Activated CD4-positive, alpha-beta T cell treated with anti-CD3 and anti-CD28 coated beads, Interleukin-2, amount 50 U/mL, for 16 hours (primary cell): Measurements from ENCODE around the gene SMIM14.
A peak's percentile ranks its signal among the peaks of the same experiment; 100 is the strongest.
"Not testable (repeated sequence)": the region's sequence is repeated elsewhere in the genome, so short reads cannot be mapped to it uniquely, and the experiment has no call there.

ENCODE experiments used
- DNase-seq: peaks from one replicate; pipeline ENCODE4 v3.0.0-alpha.2; 2020

SMIM14 gene

DNA sequence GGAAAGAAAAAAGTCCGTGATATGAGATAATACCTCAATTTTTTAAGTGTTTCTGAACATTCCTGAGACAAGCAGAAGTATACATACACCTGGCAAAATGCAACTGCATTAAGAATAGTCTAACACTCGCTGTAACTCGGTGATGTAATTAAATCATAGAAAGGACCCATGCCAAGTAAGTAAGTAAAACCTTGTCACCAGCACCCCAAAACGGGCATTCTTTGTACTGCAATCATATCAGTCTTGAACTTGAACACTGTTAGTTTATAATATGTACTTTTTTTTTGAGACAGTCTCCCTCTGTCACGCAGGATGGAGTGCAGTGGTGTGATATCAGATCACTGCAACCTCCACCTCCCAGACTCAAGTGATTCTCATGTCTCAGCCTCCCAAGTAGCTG is 47.4 kb downstream of the SMIM14 start:
- DNase-seq: no peak

DNA sequence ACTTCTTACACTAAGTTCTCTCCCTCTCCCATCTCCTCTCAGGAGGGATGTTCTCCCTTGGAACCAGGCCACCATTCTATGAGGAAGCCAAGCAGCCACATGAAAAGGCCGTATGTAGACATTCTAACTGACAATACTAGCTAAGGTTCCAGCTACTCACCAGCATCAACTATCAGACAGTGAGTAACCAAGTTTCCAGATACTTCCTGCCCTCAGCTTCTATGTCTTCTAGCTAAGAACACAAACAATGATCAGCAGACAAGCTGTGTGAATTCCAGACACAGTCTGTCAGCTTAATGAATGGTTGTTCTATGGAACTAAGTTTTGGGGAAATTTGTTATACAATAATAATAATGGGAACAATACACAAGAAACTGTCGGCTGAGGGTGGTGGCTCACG is 50.8 kb downstream of the SMIM14 start:
- DNase-seq: no peak

DNA sequence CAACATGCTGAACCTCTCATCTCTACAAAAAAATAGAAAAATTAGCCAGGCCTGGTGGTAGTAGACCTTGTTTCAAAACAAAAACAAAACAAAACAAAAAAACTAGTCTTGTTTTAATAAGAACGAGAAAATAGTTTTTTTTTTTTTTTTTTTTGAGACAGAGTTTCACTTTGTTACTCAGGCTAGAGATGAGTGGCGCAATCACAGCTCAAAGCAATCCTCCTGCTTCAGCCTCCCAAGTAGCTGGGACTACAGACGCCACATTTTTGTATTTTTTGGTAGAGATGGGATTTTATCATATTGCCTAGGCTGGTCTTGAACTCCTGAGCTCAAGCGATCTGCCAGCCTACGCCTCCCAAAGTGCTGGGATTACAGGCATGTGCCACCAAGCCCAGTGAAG is 63.7 kb downstream of the SMIM14 start:
- DNase-seq: peak; percentile 16

DNA sequence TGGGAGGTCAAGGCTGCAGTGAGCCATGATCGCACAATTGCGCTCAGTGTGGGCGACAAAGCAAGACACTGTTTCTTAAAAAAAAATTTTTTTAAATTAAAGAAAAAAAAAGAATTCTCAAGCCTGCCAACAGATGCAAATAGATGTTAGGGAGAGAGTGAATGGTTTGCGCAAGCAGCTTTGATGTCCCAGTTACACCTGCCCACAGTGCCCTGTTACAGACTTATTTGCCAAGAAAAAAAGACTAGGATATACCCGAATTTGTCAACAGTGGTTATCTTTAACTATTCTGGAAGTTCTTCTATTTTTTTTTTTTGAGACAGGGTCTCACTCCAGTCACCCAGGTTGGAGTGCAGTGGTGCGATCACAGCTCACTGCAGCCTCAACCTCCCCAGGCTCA is 67.2 kb downstream of the SMIM14 start:
- DNase-seq: no peak

DNA sequence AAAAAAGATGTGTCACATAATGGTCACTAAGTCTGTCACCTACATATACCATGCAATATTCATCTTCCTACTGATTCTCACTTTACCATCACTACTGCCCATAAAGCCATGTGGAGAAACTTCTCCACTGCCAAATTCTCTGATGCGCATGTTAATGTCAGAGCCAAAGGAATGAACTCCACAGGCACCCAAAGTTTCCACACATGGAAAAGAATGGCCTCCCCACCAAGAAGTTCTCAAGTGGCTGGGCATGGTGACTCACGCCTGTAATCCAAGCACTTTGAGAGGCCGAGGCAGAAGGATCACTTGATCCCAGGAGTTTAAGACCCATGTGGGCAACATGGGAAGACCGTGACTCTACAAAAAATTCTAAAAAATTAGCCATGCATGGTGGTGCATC is 67.6 kb downstream of the SMIM14 start:
- no peak for DNase-seq

DNA sequence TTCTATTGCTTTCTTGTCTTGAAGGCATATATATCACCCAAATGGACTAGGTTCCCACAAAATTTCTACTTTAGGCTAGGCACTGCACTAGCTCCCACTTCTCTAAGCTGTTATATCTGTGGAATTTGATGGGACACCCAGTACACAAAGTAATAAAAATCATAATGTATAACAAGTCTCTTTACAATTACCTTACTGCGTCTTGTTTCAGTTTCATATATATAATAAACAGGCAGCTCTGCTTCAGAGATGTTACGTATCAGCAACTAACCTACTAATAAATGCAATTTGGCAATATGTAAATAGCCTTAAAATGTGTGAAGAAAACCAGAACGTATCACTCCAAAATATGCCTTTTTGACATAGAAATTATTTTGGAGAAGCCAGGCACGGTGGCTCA is 69.5 kb downstream of the SMIM14 start:
- DNase-seq: no peak

DNA sequence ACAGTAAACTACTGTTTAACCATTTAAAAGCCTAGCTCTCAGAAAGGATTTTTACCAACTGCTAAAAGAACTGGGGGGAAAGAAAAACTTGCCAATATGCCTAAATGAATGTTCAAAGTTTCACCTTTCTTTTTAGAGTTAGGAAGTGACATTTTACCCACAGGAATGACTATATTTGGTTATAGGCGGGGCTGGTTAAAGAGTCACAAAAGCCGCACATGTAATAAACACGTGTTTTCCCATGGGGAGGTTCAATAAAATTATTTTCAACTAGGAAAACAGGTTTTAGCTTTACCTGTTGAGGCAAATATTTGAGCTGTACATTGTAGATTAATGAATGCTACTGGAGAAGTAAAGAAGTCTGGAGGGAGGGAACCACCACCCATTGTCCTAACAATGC is 69.9 kb downstream of the SMIM14 start:
- DNase-seq: peak; percentile 23

DNA sequence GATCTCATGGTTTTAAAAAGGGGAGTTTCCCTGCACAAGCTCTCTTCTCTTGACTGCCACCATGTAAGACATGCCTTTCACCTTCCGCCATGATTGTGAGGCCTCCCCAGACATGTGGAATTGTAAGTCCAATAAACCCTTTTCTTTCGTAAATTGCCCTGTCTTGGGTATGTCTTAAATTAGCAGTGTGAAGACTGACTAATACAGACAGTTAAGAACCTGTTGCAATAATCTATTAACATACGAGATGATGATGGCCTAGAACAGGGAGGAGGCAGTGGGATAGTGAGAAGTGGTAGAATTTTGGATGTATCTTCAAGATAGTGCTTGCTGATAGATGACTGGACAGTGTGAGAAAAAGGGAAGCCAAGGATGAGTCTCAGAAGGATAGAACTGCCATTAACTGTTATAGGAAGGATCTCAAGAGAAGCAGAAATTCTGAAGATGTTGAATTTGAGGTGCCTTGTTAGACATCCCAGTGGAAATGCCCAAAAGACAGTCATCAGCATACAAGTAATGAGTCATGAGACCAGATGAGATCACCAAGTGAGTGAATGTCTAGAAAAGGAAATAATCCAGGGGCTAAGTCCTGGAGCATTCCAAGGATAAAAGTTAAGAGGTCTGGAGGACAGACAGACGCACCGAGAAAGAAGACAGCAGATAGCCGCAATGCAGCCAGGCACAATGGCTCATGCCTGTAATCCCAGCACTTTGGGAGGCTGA is 72.6 kb downstream of the SMIM14 start:
- no peak for DNase-seq

DNA sequence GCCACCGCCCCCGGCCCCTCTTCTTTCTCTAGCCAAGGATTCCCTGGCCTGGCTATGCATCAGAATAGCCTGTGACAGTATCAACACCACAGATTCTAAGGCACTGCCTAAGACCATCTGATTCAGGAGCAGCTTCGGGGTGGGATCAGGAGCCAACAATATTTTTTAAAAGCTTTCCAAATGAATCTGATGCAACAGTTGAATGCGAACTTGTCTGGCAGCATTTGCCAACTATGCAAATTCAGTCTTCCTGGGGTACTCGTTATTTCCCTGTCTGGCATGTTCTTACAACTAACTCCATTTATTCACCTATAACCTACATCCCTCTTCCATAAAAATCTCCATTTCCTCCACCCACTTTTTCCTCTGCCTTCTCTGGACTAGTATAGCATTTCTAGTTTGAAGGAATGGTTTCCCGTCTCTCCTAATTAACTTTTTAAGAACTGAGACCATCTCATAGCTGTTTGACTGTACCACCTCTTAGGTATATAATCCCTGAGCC is 75.3 kb downstream of the SMIM14 start:
- no peak for DNase-seq

DNA sequence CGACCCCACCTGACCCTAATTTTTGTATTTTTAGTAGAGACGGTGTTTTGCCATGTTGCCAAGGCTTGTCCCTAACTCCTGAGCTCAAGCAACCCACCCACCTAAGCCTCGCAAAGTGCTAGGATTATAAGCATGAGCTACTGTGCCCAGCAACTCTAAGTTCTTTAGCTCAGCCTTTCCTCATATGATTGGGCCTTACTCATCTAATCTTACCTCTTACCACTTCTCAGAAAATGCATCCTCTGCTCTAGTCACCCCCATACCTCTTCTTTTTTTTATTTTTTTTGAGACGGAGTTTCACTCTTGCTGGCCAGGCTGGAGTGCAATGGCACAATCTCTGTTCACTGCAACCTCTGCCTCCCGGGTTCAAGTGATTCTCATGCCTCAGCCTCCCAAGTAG is 75.9 kb downstream of the SMIM14 start:
- DNase-seq: no peak

DNA sequence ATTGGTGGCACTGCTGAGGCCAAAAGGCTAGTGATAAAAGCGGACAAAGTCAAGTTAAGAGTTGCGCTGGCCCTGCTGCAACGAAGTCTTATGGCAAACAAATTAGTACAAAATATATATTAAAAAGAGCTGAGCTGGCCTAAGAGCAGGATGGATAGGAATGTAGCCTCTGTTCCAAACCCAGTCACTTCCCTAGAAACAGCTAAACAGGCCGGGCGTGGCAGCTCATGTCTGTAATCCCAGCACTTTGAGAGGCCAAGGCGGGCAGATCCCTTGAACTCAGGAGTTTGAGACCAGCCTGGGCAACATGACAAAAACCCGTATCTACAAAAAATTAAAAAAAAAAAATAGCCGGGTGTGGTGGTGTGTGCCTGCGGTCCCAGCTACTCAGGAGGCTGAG is 79.0 kb downstream of the SMIM14 start:
- DNase-seq: no peak

DNA sequence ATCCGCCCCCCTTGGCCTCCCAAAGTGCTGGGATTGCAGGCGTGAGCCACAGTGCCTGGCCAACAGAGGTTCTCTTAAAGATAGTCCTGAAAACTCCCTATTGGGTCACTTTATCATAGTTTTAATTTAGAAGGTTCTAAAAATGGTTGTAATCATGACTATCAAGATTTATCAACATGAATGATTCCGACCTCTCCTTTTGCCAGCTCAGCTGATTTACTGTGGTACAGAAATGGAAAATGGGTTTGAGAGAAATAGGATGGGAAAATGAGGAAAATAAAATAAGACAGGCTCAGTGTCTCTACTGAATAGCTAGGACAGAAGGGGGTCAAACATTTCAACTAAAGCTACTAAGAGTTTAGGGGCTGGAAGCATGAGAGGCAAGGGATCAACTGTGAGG is 83.2 kb downstream of the SMIM14 start:
- no peak for DNase-seq

DNA sequence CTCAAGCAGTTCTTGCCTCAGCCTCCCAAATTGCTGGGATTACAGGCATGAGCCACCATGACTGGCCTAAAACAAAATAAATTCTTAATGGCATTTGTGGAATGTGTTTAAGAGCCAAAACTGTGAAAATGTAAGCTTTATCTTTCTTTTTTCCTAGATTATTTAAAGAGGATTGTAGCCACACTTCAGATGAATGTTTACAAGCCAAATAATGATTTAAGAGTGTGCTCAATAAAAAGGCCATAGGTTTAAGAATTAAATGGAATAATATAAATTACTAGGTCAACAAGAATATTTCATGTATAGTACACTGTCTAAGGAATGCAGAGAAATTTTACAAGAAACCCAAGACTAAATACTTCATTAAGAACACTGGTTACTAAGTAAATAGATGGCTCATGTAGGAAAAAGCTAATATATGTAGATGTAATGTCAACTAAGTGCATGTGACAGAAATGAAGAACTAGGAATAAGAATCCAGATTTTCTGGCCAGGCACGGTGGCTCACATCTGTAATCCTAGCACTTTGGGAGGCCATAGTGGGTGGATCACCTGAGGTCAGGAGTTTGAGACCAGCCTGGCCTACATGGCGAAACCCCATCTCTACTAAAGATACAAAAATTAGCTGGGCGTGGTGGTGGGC is 90.1 kb downstream of the SMIM14 start:
- DNase-seq: no peak

DNA sequence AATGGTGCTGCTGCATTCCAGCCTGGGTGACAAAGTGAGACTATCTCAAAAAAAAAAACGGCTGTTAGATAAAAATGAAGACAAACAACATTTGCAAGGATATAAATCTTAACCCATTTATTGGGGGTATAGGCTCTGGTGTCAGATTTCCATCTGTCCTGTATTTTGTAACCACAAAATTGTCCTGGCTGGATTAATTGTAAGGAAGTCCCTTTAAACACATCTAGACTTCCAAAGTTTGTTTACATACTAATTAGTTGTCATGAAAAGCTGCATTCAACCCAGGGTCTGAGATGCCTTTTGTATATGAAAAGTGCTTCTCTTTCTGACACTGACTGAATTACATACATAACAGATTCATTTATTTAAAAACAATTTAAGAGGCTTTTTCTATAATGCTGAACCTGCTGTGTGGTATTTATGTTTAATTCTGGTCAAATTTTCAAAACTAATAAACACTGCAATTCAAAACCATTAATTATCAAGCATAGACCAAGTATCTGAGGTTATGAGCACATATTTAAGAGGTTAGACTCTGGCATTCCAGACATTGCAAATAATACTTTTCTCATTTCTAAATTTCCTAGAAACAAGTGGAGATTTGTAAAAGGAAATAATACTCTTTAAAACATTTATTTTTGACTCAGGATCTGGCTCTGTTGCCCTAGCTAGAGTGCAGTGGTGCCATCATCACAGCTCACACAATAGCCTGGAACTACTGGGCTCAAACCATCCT is 93.9 kb downstream of the SMIM14 start:
- no peak for DNase-seq

DNA sequence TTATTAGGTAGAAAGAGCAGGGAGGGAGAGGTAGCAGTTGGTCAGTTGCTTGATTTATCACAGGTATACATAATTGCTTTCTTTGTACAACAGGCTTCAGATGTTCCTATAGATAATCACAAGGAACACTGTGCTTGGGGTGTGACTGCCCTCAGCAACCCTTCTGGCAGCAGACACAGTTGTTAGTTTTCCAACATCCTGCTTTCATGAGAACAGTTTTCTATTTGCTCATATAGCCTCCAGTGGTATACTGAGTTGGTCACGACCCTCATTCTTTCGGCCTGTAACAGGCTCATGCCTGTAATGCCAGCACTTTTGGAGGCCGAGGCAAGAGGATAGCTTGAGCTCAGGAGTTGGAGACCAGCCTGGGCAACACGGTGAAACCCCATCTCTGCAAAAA is 94.6 kb downstream of the SMIM14 start:
- not testable (repeated sequence) for DNase-seq

DNA sequence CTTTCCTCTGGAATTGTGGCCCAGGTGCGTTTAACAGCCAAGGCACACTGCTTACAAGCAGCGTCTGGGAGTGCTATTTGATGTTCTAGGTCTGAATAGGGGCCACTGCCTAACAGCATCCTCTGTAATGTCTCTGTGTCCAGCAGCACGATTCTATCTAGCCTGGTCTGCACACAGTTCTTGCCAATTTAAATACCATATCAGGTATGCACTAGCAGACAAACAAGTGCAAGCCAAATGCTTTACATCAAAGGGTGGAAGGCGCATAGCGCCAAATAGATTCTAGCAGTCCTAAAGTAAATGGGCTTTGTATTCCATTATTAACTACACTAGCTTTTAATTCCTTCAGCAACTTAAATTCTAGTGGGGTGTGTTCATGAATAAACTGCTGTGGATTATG is 95.6 kb downstream of the SMIM14 start:
- DNase-seq: no peak

DNA sequence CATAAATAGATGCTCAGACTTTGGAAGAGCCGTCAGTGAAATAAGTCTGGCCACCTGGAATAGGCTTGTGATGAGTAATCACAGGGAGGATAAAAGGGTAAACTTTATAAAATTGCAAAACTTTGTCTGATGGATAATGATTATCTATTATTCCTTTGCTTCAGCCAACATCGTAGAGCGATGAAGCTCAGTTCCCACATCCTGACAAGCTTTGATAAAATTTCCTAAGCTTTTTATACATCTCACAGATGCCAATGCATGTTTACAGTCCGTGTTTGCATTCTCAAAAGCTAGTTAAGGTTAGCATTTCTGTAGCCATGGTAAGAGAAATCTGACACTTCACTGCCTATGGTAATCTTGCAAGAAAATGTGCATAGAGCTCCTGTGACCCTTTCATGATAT is 96.1 kb downstream of the SMIM14 start:
- no peak for DNase-seq

DNA sequence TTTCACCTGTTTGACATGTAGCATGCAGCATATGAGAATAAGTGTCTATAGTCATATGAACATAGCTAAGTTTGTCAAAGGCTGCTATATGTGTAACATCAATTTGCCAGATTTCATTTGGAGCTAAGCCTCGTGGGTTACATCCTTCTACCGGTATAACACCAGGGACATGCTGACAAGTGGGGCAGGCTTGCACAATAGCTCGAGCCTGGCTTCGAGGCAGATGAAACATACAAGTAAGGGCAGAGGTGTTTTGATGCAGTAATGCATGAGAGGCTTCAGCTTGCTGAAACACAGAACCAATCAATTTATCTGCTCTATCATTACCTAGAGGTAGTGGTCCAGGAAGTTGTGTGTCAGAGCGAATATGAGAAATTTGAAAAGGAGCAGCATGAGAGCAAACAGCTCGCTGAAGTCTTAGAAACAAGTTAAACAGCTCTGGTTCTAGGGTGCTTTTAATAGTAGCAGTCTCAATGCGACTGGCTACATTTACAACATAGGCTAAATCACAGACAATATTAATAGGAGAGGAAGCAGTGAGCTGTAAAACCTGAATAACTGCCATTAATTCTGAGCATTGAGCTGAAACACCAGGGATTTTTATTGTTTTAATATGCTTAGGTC is 96.6 kb downstream of the SMIM14 start:
- no peak for DNase-seq

DNA sequence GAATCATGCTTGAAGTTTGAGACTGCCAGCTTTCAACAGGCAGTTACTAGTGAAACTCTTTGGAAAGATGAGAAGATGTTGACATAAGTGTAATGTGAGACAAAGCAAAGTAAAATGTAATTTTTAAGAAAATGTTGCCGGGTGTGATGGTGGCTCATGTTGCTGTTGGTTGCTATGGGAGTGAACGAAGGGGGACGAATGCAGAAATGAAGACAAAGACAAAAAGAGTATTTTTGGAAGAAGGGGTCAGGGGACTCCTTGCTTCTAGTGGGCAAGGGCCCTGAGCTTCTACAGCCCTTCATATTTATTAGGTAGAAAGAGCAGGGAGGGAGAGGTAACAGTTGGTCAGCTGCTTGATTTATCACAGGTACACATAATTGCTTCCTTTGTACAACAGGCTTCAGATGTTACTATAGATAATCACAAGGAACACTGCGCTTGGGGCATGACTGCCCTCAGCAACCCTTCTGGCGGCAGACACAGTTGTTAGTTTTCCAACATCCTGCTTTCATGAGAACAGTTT is 99.5 kb downstream of the SMIM14 start:
- DNase-seq: no peak

DNA sequence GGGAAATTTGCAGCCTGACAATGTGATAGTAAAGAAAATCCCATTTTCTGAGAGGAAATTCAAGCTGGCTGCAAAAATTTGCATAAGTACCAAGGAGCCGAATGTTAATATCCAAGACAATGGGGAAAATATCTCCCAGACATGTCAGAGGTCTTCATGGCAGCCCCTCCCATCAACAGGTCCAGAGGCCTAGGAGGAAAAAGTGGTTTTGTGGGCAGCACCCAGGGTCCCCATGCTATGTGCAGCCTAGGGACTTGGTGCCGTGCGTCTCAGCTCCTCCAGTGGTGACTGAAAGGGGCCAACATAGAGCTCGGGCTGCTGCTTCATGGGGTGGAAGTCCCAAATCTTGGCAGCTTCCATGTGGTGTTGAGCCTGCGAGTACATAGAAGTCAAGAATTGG is 105.1 kb downstream of the SMIM14 start:
- DNase-seq: no peak

DNA sequence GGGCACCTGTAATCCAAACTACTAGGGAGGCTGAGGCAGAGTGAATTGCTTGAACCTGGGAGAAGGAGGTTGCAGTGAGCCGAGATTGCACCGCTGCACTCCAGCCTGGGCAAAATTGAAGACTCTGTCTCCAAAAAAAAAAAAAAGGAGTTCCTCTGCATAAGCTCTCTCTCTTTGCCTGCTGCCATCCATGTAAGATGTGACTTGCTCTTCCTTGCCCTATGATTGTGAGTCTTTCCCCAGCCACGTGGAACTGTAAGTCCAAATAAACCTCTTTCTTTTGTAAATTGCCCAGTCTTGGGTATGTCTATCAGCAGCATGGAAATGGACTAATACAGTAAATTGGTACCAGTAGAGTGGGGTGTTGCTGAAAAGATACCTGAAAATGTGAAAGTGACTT is 106.4 kb downstream of the SMIM14 start:
- not testable (repeated sequence) for DNase-seq

DNA sequence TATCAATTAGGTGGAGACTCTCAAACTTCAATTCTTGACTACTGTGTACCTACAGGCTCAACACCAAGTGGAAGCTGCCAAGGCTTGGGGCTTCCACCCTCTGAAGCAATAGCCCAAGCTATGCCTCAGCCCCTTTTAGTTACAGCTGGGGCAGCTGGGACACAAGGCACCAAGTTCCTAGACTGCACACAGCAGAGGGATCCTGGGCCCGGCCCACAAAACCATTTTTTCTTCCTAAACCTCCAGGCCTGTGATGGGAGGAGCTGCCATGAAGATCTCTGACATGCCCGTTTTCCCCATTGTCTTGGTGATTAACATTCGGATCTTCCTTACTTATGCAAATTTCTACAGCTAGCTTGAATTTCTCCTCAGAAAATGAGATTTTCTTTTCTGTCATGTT is 108.0 kb downstream of the SMIM14 start:
- no peak for DNase-seq

DNA sequence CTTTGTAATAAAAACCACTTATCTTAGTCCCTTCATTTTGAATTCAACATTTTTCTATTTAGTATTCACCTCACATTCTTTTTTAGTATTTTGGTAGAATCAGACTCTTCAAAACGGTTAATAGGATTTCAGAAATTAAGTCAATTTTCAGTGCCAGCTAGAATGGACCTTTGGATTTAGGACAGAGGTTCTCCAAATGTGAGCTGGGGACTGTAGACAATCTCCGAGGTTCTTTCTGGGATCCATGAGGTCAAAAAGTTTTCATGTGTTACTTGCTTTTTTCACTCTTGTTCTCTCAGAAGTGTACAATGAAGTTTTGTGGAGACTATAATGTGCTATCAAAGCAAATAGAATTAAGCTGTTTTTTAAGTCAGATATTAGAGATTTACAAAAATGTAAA is 109.1 kb downstream of the SMIM14 start:
- no peak for DNase-seq
